Activated CD4-positive, alpha-beta T cell treated with anti-CD3 and anti-CD28 coated beads for 36 hours (primary cell): ENCODE results near the gene RNF208. TPM values are rescaled to one million over a fixed set of nuclear protein-coding genes. Genes with fewer than 3 reads are reported as not detected.

Source experiments
- ATAC-seq: fragments of 200-7000 bp; cut with Tn5 transposase; one replicate; pipeline ENCODE4 v1.10.0; 2021; ENCODE audit warnings: mild to moderate bottlenecking, moderate library complexity
- CTCF ChIA-PET: fragments of 350-600 bp; sonication (Branson Sonifier 250); formaldehyde crosslinking; loops from one replicate; lab custom pipeline; 2021; ENCODE audit warnings: antibody characterized with exemption; lab: Charles Lee
- POLR2A ChIA-PET: fragments of 350-600 bp; sonication (Branson Sonifier 250); formaldehyde crosslinking; loops from one replicate; lab custom pipeline; 2021; ENCODE audit warnings: antibody characterized with exemption, inconsistent platforms; lab: Charles Lee
- DNase-seq: peaks from one replicate; pipeline ENCODE4 v3.0.0-alpha.2; 2020
- H3K27ac Mint-ChIP-seq: one replicate; pipeline ENCODE4 v1.8.0; 2021; ENCODE audit warnings: mixed read lengths
- H3K27me3 Mint-ChIP-seq: one replicate; pipeline ENCODE4 v1.8.0; 2021; ENCODE audit warnings: mixed read lengths
- H3K36me3 Mint-ChIP-seq: one replicate; pipeline ENCODE4 v1.8.0; 2021; ENCODE audit warnings: low read depth, mixed read lengths
- H3K4me1 Mint-ChIP-seq: one replicate; pipeline ENCODE4 v1.8.0; 2021; ENCODE audit warnings: mixed read lengths
- H3K4me3 Mint-ChIP-seq: one replicate; pipeline ENCODE4 v1.8.0; 2021; ENCODE audit warnings: mild to moderate bottlenecking, moderate library complexity, mixed read lengths
- H3K9me3 Mint-ChIP-seq: one replicate; pipeline ENCODE4 v1.8.0; 2021; ENCODE audit warnings: low read depth, mixed read lengths
- intact Hi-C, 2 experiments: fragments of 100-400 bp; cut with DNase I in 1 of 2; cut with micrococcal nuclease in 1 of 2; formaldehyde crosslinking; loops; one replicate each; pipeline versions ENCODE4 v1.14.2 to v1.15.1; 2022 to 2024; cut with DNase I, micrococcal nuclease
- total RNA-seq, 2 experiments: library from RNA; stranded (reverse); gene quantifications; one replicate each; pipeline ENCODE4 v1.2.3, GENCODE V29; 2021

The RNF208 gene
- total RNA-seq, 2 experiments from 2014 or later = 7.1 to 8.9 TPM

- no peaks in the 10 kb centered on the region for H3K9me3 Mint-ChIP-seq
- H3K27me3 Mint-ChIP-seq = peaks cover 2% of the 10 kb centered on the region
- intact Hi-C loops = loop anchor here (1.0 to 5.0 kb wide), 4 partner anchors 13 to 189 kb away; partner anchors contain the start of genes ANAPC2 (in 1 of the 2), NPDC1 (in 1 of the 2), SSNA1 (in 1 of the 2) and TPRN (in 1 of the 2)
- peaks cover 3% of the 10 kb centered on the region for H3K36me3 Mint-ChIP-seq
- no peak overlapping the region for H3K4me3 Mint-ChIP-seq
- peaks cover 12% of the 10 kb centered on the region for H3K4me1 Mint-ChIP-seq
- ATAC-seq (peak; percentile 33), DNase-seq (peak; percentile 96)
- ChIA-PET POLR2A (interaction anchor here (0.8 to 0.9 kb wide), 4 partner anchors 8 to 109 kb away, joined by 3 to 5 read pairs (median 4); partner anchors contain the start of gene NELFB), CTCF (interaction anchor here (0.6 to 1.6 kb wide), 33 partner anchors 9 to 407 kb away, joined by 3 to 23 read pairs (median 5); partner anchors contain the start of genes CYSRT1, MAN1B1, NELFB and RNF208)
- no peak overlapping the region for H3K27ac Mint-ChIP-seq
Observed at GRCh38 chr9:137236238-137236935, 14.3 kb upstream of the RNF208 start.

GRCh38 chr9:137235424-137236237 is 13.6 kb upstream of the RNF208 start:
- no peaks in the 10 kb centered on the region for H3K36me3 Mint-ChIP-seq
- H3K4me1 Mint-ChIP-seq = peaks cover 12% of the 10 kb centered on the region
- ChIA-PET CTCF (interaction anchor here (0.6 to 1.6 kb wide), 8 partner anchors 9 to 207 kb away, joined by 3 to 23 read pairs (median 5); partner anchors contain the start of genes CYSRT1, RNF208 and RNF224), POLR2A (interaction anchor here (0.8 kb wide), 1 partner anchor 9 kb away, joined by 5 read pairs; no protein-coding TSS in a partner anchor)
- H3K4me3 Mint-ChIP-seq = no peak overlapping the region
- no peaks in the 10 kb centered on the region for H3K9me3 Mint-ChIP-seq
- intact Hi-C loops = loop anchor here (1.0 to 5.0 kb wide), 4 partner anchors 12 to 188 kb away; partner anchors contain the start of genes ANAPC2 (in 1 of the 2), NPDC1 (in 1 of the 2), SSNA1 (in 1 of the 2) and TPRN (in 1 of the 2)
- ATAC-seq (no peak), DNase-seq (no peak)
- peaks cover 2% of the 10 kb centered on the region for H3K27me3 Mint-ChIP-seq
- no peak overlapping the region for H3K27ac Mint-ChIP-seq

- intact Hi-C loops = loop anchor here in 1 of 2 experiments (5.0 kb wide), 1 partner anchor 188 kb away; the partner anchor contains the start of gene NPDC1
- ChIA-PET CTCF (interaction anchor here (0.6 kb wide), 1 partner anchor 206 kb away, joined by 3 read pairs; no protein-coding TSS in a partner anchor), POLR2A (no interaction called here)
- Mint-ChIP-seq H3K36me3 (no peaks in the 10 kb centered on the region), H3K9me3 (no peaks in the 10 kb centered on the region), H3K27ac (no peak overlapping the region), H3K4me1 (peaks cover 12% of the 10 kb centered on the region), H3K27me3 (peaks cover 2% of the 10 kb centered on the region), H3K4me3 (no peak overlapping the region)
- ATAC-seq = no peak
- no peak for DNase-seq
Observed at GRCh38 chr9:137234758-137235423, 12.9 kb upstream of the RNF208 start.

GRCh38 chr9:137234055-137234697 is 12.1 kb upstream of the RNF208 start:
- ChIA-PET POLR2A (no interaction called here), CTCF (no interaction called here)
- no peak for ATAC-seq

GRCh38 chr9:137233143-137233980 is 11.3 kb upstream of the RNF208 start:
- Mint-ChIP-seq H3K4me1 (peaks cover 5% of the 10 kb centered on the region), H3K36me3 (no peaks in the 10 kb centered on the region), H3K9me3 (no peaks in the 10 kb centered on the region), H3K27me3 (peaks cover 2% of the 10 kb centered on the region), H3K4me3 (no peak overlapping the region), H3K27ac (no peak overlapping the region)
- intact Hi-C loops = no loop called here
- ATAC-seq = no peak
- CTCF ChIA-PET = interaction anchor here (0.6 kb wide), 1 partner anchor 26 kb away, joined by 3 read pairs; no protein-coding TSS in a partner anchor
- no peak for DNase-seq
- POLR2A ChIA-PET = no interaction called here

More at GRCh38 chr9:137234055-137234697, 12.1 kb upstream of the RNF208 start:
- H3K27me3 Mint-ChIP-seq = peaks cover 2% of the 10 kb centered on the region
- H3K9me3 Mint-ChIP-seq = no peaks in the 10 kb centered on the region
- peaks cover 10% of the 10 kb centered on the region for H3K4me1 Mint-ChIP-seq
- H3K4me3 Mint-ChIP-seq = no peak overlapping the region
- DNase-seq = no peak
- H3K27ac Mint-ChIP-seq = no peak overlapping the region
- H3K36me3 Mint-ChIP-seq = no peaks in the 10 kb centered on the region
- intact Hi-C loops = no loop called here

GRCh38 chr9:137232510-137232909 is 10.5 kb upstream of the RNF208 start:
- Mint-ChIP-seq H3K9me3 (no peaks in the 10 kb centered on the region), H3K4me3 (no peak overlapping the region), H3K4me1 (peaks cover 7% of the 10 kb centered on the region), H3K27ac (no peak overlapping the region), H3K27me3 (peaks cover 4% of the 10 kb centered on the region), H3K36me3 (no peaks in the 10 kb centered on the region)
- ChIA-PET POLR2A (no interaction called here), CTCF (interaction anchor here (0.6 kb wide), 1 partner anchor 25 kb away, joined by 3 read pairs; no protein-coding TSS in a partner anchor)
- no peak for ATAC-seq
- DNase-seq = no peak
- intact Hi-C loops = no loop called here

- ChIA-PET POLR2A (no interaction called here), CTCF (no interaction called here)
Observed at GRCh38 chr9:137232101-137232500, 10.1 kb upstream of the RNF208 start.

GRCh38 chr9:137231372-137232039 is 9.5 kb upstream of the RNF208 start:
- ATAC-seq = no peak
- POLR2A ChIA-PET = no interaction called here
- peaks cover 4% of the 10 kb centered on the region for H3K27me3 Mint-ChIP-seq

More at GRCh38 chr9:137232101-137232500, 10.1 kb upstream of the RNF208 start:
- H3K4me3 Mint-ChIP-seq = no peak overlapping the region
- DNase-seq (no peak), ATAC-seq (no peak)
- no peak overlapping the region for H3K27ac Mint-ChIP-seq
- no peaks in the 10 kb centered on the region for H3K36me3 Mint-ChIP-seq
- no peaks in the 10 kb centered on the region for H3K9me3 Mint-ChIP-seq
- peaks cover 5% of the 10 kb centered on the region for H3K4me1 Mint-ChIP-seq
- H3K27me3 Mint-ChIP-seq = peaks cover 4% of the 10 kb centered on the region
- intact Hi-C loops = no loop called here

GRCh38 chr9:137230705-137231371 is 8.8 kb upstream of the RNF208 start, which contains the start of gene SLC34A3:
TSS of gene SLC34A3 (plus strand) at chr9:137230901. CDS start at chr9:137231703, 802 bp downstream.
- DNase-seq = no peak
- no peak for ATAC-seq
- H3K9me3 Mint-ChIP-seq = no peaks in the 10 kb centered on the region
- peaks cover 2% of the 10 kb centered on the region for H3K4me1 Mint-ChIP-seq
- ChIA-PET CTCF (no interaction called here), POLR2A (no interaction called here)
- no peak within 1 kb of the TSS for H3K4me3 Mint-ChIP-seq
- H3K36me3 Mint-ChIP-seq = no peaks in the 10 kb centered on the region
- H3K27me3 Mint-ChIP-seq = peaks cover 4% of the 10 kb centered on the region
- intact Hi-C loops = no loop called here
- no peak within 1 kb of the TSS for H3K27ac Mint-ChIP-seq

More at GRCh38 chr9:137231372-137232039, 9.5 kb upstream of the RNF208 start:
- Mint-ChIP-seq H3K27ac (no peak overlapping the region), H3K4me1 (peaks cover 2% of the 10 kb centered on the region), H3K36me3 (no peaks in the 10 kb centered on the region), H3K4me3 (no peak overlapping the region), H3K9me3 (no peaks in the 10 kb centered on the region)
- intact Hi-C loops = no loop called here
- CTCF ChIA-PET = no interaction called here
- DNase-seq = no peak
